ENCODE results near the gene STK40.

DNA sequence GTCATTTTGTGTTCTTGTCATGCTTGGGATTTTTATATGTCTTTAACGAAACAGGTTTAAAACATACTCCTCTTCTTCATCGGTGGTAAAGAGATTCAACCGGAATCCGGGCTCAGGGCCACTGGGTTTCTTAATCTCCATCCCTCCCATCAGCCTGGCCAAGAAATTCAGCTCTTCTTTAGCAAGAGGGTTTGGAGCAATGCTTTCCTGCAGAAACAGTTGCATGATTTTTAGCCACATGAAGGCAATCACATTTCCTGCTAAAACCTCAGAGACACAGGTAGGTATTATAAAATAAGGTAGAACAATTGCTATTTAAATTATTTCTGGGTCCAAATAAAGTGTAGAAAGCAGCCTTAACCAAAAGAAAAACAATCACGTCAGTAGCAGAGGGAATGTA lies 34.7 kb upstream of the STK40 start:
- TF ChIP-seq, protein P1, sequence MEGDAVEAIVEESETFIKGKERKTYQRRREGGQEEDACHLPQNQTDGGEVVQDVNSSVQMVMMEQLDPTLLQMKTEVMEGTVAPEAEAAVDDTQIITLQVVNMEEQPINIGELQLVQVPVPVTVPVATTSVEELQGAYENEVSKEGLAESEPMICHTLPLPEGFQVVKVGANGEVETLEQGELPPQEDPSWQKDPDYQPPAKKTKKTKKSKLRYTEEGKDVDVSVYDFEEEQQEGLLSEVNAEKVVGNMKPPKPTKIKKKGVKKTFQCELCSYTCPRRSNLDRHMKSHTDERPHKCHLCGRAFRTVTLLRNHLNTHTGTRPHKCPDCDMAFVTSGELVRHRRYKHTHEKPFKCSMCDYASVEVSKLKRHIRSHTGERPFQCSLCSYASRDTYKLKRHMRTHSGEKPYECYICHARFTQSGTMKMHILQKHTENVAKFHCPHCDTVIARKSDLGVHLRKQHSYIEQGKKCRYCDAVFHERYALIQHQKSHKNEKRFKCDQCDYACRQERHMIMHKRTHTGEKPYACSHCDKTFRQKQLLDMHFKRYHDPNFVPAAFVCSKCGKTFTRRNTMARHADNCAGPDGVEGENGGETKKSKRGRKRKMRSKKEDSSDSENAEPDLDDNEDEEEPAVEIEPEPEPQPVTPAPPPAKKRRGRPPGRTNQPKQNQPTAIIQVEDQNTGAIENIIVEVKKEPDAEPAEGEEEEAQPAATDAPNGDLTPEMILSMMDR (conservative IDR thresholded peaks at IDR 0.05; ENCODE audit: low read length) = no peak
- TF ChIP-seq EZH2phosphoT487 (IDR thresholded peaks at IDR 0.05; ENCODE audit: borderline replicate concordance, low read depth, low read length) = no peak

Data from OCI-LY7 (cell line).